HG02798 (cell line): Measurements from ENCODE around the gene SLA2.
"Not testable (repeated sequence)": the region's sequence is repeated elsewhere in the genome, so short reads cannot be mapped to it uniquely, and the experiment has no call there.

Experiments
- ATAC-seq: cut with Tn5 transposase; IDR thresholded peaks from one replicate; pipeline ENCODE4 v1.9.1; 2021; ENCODE audit warnings: mild to moderate bottlenecking; ENCODE audit not compliant: unreplicated experiment, poor library complexity

The SLA2 gene, protein sequence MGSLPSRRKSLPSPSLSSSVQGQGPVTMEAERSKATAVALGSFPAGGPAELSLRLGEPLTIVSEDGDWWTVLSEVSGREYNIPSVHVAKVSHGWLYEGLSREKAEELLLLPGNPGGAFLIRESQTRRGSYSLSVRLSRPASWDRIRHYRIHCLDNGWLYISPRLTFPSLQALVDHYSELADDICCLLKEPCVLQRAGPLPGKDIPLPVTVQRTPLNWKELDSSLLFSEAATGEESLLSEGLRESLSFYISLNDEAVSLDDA

DNA sequence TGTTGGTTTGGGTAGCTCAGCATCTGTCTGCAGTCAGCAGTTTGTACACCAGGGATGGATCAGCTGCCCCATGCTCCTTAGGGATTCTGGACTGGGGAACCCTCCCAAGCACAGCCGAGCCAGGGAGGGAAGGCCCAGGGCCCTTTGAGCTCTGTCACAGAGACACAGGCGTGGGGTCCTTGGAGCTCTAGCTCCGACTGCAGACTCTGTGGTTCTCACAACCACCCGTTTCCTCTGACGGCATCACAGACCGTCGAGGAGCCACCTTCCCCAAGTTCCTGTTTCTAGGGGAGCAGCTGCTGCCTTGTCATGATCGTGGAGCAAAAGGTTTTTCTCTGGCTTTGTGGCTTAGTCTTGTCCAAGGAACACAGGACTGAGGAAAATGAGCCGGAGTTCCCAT, at the start of gene SLA2:
Gene SLA2, minus strand, starts transcription at position 199 of the 400 bp plus-strand sequence. CDS start 4,861 bp downstream, outside the sequence.
- no peak for ATAC-seq

DNA sequence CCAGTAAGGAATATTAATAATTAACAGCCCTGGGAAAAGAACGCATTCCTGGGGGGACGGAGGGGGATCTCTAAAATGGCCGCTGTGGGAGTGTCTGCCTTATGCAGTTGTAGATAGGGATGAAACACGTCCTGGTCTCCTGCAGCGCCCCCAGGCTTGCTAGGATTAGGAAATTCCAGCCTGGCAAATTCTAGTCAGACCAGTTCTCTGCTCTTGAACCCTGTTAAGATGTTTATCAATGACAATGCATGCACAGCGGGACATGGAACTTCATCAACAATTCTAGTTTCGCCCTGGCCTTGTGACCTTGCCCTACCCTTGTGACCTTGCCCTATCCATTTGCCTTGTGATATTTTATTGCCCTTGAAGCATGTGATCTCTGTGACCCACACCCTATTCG, 49.5 kb upstream of the SLA2 start:
- ATAC-seq, result not testable (repeated sequence)

DNA sequence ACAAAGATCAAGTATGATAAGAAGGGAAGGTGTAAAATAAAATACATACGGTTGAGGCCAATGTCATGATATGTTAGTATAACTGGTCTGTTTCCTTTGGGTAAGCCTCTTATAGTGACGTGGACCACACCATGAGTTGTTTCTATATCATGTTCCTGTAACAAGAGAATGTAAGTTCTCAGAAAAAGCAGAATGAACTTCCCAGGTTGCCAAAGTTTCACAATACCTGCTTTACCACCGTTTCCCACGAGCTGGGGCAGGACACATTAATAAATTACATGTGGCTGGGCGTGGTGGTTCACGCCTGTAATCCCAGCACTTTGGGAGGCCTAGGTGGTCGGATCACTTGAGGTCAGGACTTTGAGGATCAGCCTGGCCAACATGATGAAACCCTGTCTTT, 42.6 kb upstream of the SLA2 start:
- no peak for ATAC-seq

DNA sequence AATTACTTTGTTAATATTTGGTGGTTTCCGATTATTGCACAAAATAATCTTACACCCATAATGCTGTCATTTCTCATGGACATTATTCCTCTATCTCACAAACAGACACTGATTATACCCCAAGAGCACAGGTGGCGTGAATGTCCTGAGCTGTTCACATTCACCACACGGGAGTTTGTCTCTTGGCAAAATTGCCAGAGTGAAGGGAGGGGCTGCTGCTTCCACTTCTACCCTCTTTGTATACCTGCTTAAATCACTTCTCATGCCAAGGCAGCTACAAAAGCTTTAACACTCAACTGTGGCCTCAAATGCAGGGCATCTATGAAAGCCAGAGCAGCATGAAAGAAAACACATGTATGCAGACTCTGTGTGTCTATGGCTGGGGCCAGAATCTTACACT, 41.9 kb upstream of the SLA2 start:
- no peak for ATAC-seq

DNA sequence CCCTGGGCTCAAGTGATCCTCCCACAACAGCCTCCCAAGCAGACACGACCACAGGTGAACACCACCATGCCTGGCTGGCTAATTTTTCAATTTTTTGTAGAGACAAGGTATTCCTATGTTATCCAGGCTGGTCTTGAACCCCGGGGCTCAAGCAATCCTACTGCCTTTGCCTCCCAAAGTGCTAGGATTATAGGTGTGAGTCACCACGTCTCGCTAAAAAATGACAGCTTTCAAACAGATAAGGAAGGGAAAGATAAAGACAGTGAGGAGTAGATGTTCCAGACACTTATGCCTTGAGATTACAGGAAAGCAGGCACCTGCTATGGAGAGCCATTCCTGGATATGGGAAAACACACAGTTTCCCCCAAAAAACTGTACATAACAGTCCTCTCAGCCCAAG, 40.9 kb upstream of the SLA2 start:
- no peak for ATAC-seq

DNA sequence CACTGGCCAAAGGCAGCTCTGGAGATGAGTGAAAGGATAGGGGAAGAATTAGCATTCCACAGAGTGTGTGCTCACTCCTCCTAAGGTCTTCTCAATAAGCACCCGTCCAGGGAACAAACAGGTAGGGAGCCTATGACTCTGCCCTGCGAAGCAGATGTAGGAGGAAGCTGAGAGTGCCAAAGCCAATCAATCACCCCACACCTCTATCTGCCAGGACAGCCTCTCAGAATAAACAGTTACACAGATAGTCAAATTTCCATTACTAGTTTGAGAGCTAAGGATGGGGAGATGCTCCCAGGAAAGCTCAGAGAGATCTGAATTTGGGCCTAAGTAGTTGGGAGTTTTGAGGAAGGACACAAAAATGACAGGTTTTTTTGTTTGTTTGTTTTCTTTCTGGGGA, 40.5 kb upstream of the SLA2 start:
- no peak for ATAC-seq

DNA sequence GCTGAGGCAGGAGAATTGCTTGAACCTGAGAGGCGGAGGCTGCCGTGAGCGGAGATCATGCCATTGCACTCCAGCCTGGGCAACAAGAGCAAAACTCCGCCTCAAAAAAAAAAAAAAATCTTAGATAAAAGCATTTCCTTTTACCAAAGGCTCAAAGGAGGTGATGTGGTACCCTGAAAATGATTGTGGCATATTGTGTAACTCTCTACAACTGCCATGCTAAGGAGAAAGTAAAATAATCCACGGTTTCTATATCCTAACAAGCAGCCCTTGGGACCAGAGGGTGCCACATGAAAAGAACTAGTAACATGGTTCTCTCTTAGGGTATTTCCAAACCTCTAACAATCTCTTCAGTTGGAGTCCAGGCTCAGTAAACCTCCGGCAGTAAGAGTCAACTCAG, 38.8 kb upstream of the SLA2 start:
- no peak for ATAC-seq

DNA sequence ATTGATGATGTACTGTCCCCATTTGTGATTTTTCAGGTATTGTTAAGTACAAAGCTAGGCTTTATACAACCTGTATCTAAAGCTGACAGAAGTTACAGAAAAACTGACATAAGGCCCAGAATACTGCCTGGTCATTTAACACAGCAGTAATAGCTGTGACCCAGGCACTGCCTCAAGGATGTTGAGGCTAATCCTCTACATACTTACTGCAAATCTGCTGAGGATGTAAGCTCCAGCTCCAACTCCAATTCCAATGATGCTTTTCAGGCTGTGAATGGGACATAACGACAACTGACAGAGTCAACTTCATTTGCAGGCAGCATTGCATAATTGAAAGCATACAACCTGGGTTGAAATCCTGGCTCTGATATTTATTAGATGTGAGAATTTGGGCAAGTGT, 36.3 kb upstream of the SLA2 start:
- ATAC-seq, result no peak

DNA sequence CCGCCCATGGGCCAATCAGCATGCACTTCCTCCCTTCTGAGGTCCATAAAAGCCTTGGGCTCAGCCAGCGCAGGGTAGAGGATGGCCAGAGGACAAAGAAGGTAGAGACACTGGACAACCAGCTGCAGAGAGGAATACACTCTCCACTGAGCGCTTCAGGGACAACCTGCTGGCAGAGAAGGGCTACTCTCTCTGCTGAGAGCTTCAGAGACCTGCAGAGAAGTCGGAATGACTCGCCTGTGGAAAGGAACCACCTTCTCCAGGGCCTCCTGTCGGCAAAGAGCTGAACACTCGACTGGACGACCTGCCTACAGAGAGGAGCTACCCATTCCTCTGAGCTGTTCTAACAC, 31.4 kb upstream of the SLA2 start:
- ATAC-seq, result no peak

DNA sequence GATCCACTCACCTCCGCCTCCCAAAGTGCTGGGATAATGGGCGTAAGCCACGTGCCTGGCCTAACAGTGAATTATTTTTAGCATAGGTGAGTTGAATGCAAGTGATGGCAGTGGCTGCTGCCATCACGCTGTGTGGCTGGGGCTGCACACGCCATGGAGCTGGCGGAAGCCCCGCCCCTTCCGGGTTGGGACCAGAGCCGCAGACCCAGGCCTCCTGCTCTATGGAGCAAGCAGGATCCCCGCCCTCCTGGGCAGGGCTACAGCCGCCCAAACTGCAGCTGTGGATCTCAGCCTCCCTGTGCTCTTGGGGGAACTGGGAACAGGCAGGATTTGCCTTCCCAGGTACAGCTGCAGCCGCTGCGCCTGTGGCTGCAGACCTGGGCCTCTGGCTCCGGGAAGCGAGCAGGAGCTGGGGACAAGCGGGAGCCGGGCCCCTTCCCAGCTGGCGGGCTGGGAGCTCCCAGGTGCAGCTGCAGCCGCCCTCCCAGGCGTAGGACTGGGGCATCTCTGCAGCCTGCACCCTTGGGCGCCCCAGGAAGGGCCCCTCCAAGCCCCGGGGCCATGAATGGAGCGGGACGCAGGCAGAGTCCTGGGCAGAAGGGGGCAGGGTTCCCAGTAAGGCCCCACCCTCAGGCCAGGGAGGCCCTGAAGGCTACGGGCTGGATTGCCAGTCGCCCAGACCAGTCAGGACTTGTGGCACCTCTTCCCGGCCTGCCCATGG, 30.9 kb upstream of the SLA2 start:
- ATAC-seq, result no peak

DNA sequence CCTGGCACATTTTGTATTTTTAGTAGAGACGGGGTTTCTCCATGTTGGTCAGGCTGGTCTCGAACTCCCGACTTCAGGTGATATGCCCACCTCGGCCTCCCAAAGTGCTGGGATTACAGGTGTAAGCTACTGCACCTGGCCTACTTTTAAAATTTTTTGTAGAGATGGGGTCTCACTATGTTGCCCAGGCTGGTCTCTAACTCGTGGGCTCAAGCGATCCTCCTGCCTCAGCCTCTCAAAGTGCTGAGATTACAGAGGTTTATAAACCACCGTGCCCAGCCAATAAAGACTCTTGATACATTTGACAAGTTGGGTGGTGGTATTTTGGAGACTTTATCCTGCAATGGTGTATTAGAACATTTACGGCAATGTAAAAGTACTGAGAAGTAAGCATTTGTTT, 29.5 kb upstream of the SLA2 start:
- ATAC-seq, result not testable (repeated sequence)

DNA sequence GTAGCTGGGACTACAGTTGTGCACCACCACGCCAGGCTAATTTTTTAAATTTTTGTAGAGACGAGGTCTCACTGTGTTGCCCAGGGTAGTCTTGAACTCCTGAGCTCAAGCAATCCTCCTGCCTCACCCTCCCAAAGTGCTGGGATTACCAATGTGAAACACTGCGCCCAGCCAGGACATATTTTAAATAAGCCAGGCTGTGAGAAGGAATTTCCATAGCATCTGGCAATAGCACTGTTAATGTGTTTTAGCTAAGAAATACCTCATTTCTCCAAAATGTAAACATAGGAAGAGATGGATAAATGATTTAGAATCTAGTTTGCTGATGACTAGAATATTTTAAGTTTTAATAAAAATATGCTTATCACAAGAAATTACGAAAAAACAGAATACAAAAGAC, 27.0 kb upstream of the SLA2 start:
- no peak for ATAC-seq

DNA sequence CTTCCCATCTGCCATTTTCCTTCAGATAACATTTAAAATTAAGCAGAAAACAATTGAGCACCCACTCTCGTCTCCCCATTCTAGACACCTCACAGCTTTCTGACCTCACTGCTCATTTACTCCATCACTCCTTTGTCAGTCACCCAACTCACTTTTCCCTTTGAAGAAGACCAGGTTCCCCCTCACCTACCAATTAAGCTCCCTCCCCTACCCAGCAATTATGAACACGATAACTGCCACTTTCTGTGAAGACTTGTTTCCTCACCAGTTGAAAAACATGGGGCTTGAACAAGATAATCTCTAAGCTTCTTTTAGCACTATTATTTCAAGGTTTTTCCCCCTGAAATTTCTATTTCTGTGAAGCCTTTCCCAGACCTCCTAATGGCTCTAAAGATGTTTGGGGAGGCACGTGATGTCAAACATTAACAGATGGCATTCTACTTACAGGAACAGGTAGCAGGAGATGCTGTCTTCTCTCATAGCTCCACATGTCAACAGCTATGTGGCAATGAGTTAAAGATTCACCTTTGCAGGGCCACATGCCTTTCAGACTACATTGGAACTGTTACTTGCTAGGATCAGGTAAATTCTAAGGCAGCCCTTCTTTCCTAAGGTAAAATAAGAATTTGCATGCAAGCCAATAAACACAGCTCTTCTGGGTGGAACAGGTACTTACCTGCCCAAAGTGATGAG, 24.8 kb upstream of the SLA2 start:
- ATAC-seq, result no peak

DNA sequence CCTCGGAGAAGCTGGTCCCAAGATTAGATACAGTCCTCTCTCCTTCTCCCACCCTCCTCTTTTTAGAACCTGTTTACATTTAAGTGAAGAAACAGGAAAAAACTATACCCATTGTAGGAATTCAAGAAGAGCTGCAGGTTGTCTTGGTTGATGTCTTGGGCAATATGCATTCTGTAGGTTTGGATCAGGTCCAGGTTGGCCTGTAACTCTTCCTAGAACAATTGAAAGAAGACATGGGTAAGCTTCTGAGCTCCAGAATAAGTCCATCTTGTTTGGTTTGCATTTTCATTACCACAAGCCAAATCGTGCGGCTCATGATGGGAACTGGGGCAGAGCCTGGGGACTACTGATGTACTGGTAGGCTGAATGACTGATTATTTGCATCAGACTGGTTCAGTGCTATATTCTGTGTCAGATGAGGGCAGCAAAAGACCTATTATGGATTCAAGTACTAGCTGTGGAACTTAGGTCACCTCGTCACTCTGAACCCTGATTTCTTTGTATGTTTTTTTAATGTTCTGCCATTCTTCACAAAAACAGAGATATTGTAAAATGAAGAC, 20.3 kb upstream of the SLA2 start:
- ATAC-seq, result no peak

DNA sequence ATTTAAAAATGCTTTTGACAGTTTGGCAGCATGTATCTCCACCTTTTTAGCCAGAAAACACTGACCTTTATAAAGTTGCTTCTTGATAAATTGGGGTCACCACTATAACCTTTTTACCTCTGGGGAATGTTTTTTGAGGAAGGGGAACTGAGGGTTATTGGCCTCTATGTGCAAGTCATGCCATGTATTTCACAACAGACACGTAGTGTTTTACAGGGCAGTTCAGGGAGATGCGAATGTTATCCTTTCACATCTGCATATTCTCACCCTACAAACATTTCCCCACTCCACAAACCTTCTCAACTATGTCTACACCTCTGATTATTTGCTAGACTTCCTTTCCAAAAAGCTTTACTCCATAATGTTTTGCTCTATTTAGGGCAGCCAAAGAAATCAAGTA, 17.0 kb upstream of the SLA2 start:
- ATAC-seq, result no peak

DNA sequence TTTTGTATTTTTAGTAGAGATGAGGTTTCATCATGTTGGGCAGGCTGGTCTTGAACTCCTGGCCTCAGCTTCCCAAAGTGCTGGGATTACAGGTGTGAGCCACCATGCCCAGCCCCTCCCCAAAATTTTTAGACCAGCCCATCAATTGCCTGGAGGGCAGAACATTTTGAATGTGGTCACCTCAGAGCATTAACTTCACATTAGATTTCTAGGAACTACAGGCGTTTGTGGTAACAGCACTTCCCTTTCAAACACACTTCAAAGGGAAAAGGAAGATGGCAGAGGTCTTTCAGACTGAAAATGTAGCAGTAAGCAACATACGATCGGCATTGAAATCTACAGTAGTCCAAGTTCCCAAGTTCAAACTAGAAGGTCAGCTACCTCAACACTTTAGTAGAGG, 12.3 kb upstream of the SLA2 start:
- no peak for ATAC-seq

DNA sequence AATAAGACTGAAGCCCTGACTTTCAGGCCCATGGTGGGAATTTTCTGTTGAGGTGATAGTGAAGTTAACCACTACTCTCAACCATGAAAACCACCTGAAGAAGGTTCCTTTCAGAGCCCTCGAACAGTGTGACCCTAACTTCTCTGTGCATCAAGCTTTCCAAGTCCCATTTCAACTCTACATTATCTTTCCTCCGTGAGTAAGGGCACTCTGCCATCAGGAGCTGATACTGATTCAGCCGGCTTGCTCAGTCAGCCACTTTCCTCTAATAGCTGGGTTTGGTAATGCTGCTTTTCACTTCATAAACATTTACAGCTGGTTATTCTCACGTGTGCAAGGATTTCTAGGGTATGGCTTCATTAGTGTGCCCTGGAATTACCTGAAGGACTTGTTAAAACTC, 10.7 kb upstream of the SLA2 start:
- no peak for ATAC-seq

DNA sequence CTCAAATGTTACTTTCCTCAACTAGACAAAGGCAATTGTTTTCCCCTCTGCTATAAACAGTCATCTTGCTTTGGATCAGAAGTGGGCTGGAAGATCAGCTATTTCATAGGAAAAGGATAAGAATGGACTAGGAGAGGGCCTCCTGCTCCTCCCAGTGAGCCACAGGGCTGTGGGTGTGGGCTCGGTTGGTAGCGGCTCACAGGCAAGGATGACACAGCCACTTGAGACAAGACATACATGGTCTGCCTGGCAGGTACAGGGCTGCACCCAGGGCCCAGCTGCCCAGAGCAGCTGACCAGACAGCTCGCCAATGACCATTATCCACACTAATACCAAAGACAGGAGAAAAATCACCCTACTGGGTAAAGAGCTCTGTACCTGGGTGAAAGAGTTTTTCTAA, 9.0 kb upstream of the SLA2 start:
- no peak for ATAC-seq

DNA sequence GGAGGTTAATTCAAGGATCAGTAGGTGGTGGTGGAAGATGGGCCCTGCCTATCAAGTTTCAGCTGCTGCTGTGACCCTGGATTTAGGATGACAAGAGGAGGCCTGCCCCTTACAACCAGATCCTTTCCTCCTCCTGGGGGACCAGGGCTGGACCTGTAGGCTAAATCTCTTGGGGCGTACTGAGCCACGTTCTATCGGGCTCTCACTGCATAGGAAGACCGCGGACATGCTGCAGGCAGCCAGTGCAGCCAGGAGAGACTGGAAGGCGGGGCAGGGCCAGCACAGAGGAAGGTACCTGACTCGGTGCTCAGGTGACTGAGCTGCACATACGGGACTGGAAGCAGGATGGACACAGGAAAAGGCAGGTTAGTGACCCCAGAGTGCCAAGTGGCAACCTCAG, 8.5 kb upstream of the SLA2 start:
- ATAC-seq, result no peak

DNA sequence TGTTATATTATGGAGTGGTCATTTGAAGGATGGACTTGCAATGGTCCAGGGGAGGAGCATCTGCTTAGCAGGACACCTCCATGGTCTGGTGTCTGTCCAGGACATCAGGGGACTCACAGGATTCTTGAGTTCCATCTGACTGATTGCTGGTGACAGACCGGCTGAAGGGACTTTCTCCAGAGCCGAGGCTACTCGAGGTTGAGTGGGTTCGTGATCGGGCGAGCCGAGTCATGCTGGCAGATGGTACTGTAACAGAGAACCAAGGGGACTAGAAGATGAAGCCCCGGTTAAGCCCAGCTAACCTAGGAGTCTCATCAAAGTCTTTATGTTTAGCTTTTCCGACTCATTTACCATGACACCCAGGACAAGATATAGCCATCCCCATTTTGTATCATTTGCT, 7.5 kb upstream of the SLA2 start:
- ATAC-seq, result no peak
